HCT116 (cell line): Measurements from ENCODE around the gene SOX15.

Experiments used
- EGR1 ChIP-seq: IDR thresholded peaks from 2 replicates; pipeline ENCODE4 v1.6.1; 2012; ENCODE audit warnings: low read depth
- EZH2 ChIP-seq: fragments of 200-600 bp; sonication (generic); IDR thresholded peaks from 2 replicates; pipeline ENCODE4 v1.6.1; 2017; ENCODE audit warnings: antibody characterized with exemption, mixed run types
- JUND ChIP-seq: IDR thresholded peaks from 2 replicates; pipeline ENCODE4 v1.6.1; 2012
- POLR2A ChIP-seq: IDR thresholded peaks from 2 replicates; pipeline ENCODE4 v1.7.0; 2011; ENCODE audit warnings: borderline replicate concordance; ENCODE audit not compliant: insufficient read depth, insufficient read length; ENCODE audit errors: extremely low read depth
- POLR2AphosphoS5 ChIP-seq: IDR thresholded peaks from 2 replicates; pipeline ENCODE4 v1.6.1; 2011; ENCODE audit warnings: mild to moderate bottlenecking, low read depth, low read length, moderate library complexity
- SIN3A ChIP-seq: IDR thresholded peaks from 2 replicates; pipeline ENCODE4 v1.6.1; 2012; ENCODE audit warnings: low read depth
- YY1 ChIP-seq: IDR thresholded peaks from 2 replicates; pipeline ENCODE4 v1.6.1; 2011; ENCODE audit warnings: low read length, low read depth, moderate library complexity, mild to moderate bottlenecking; ENCODE audit not compliant: insufficient replicate concordance; ENCODE audit errors: extremely low read depth
- ZNF274 ChIP-seq: fragments of 200-500 bp; sonication (Bioruptor generic); IDR thresholded peaks from 2 replicates; pipeline ENCODE4 v1.6.1; 2014; ENCODE audit warnings: mild to moderate bottlenecking, low read depth, low read length, inconsistent platforms
- TF ChIP-seq, protein P1 (sequence below), 3 experiments: fragments of 200-600 bp in 1 of 3; sonication (generic) in 1 of 3; IDR thresholded peaks in 2 of 3; conservative IDR thresholded peaks in 1 of 3; 2 replicates each; pipeline ENCODE4 v1.5.1; 2012 to 2017; ENCODE audit warnings: low read depth in 2 of 3, low read length in 2 of 3, antibody characterized with exemption in 1 of 3, borderline replicate concordance in 1 of 3, control low read depth in 1 of 3, mild to moderate bottlenecking in 1 of 3, mixed read lengths in 1 of 3, mixed run types in 1 of 3, moderate library complexity in 1 of 3; ENCODE audit not compliant: insufficient read depth in 1 of 3

DNA sequence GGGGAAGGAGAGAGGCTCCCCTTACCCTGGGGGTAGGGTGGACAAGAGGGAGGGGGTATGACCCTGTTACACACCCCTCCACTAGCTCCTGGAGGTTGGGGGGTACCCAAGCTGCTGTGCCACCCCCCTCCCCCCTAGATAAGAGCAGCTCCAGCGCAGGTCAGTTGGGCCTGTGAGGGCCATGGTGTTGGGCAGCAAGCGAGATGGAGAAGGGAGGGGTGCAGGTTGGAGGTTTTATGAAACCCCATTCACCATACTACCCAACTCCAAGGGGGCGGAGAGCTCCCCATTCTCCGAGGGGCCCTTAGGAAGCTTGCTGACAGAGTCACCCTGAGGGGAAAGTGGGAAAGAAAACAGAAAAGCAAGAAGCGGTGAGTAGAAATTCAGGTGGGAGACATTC is 1.7 kb upstream of the SOX15 start:
- TF ChIP-seq EZH2 (no peak), POLR2A (no peak), SIN3A (no peak), YY1 (no peak), ZNF274 (no peak), JUND (no peak), POLR2AphosphoS5 (no peak), EGR1 (no peak)
- TF ChIP-seq, protein P1, sequence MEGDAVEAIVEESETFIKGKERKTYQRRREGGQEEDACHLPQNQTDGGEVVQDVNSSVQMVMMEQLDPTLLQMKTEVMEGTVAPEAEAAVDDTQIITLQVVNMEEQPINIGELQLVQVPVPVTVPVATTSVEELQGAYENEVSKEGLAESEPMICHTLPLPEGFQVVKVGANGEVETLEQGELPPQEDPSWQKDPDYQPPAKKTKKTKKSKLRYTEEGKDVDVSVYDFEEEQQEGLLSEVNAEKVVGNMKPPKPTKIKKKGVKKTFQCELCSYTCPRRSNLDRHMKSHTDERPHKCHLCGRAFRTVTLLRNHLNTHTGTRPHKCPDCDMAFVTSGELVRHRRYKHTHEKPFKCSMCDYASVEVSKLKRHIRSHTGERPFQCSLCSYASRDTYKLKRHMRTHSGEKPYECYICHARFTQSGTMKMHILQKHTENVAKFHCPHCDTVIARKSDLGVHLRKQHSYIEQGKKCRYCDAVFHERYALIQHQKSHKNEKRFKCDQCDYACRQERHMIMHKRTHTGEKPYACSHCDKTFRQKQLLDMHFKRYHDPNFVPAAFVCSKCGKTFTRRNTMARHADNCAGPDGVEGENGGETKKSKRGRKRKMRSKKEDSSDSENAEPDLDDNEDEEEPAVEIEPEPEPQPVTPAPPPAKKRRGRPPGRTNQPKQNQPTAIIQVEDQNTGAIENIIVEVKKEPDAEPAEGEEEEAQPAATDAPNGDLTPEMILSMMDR (IDR thresholded peaks at IDR 0.05 in 2 of 3, conservative IDR thresholded peaks at IDR 0.05 in 1 of 3; ENCODE audit: borderline replicate concordance in 1 of 3, insufficient read depth in 1 of 3, low read depth in 2 of 3, low read length in 2 of 3): no peak
